ENCODE measurements around the gene SMIM41.

DNA sequence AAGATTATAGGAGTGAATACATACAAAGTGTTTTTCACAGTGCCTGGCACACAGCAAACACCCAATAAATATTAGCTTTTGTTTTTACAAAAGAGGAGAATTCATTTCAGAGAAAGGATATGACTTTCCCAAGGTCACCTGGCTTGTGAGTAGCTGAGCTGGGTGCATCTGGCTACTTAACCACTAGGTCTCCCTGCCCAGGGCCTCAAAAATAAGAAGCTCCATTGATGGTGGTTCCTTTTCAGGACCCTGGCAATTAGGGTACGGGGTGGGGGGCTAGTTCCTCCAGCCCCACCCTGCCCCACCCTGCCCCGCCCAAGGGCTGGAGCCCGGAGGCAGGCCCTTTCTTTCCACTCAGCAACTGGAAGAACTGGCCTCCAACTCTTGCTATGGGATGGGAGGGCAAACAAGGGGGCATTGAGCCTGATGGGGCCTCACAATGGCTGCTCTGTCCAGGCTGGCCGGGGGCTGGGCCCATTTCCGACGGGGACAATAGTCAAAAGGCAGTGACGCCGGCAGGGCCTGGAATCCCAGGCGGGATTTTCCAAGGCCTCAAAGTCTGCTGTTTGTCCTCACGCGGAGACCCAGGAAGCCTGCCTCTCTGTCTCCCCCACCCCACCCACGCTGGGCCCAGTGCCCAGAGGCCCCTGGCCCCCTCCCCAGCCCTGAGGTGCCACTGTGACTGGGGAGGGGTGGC, 17.9 kb upstream of the SMIM41 start:
- TF ChIP-seq, protein P1, sequence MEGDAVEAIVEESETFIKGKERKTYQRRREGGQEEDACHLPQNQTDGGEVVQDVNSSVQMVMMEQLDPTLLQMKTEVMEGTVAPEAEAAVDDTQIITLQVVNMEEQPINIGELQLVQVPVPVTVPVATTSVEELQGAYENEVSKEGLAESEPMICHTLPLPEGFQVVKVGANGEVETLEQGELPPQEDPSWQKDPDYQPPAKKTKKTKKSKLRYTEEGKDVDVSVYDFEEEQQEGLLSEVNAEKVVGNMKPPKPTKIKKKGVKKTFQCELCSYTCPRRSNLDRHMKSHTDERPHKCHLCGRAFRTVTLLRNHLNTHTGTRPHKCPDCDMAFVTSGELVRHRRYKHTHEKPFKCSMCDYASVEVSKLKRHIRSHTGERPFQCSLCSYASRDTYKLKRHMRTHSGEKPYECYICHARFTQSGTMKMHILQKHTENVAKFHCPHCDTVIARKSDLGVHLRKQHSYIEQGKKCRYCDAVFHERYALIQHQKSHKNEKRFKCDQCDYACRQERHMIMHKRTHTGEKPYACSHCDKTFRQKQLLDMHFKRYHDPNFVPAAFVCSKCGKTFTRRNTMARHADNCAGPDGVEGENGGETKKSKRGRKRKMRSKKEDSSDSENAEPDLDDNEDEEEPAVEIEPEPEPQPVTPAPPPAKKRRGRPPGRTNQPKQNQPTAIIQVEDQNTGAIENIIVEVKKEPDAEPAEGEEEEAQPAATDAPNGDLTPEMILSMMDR (optimal IDR thresholded peaks at IDR 0.05 in 1 of 3, IDR thresholded peaks at IDR 0.05 in 1 of 3, conservative IDR thresholded peaks at IDR 0.05 in 1 of 3; ENCODE audit: extremely low read depth in 1 of 3, insufficient read depth in 2 of 3, low read length in 3 of 3): no peak
- no peak for TF ChIP-seq EZH2 (IDR thresholded peaks at IDR 0.05; ENCODE audit: low read length)

All from keratinocyte (primary cell).